HG03354 (cell line): ENCODE results near the gene PLEKHF1.

Experiments used
- ATAC-seq: cut with Tn5 transposase; IDR thresholded peaks from one replicate; pipeline ENCODE4 v1.9.1; 2021; ENCODE audit warnings: mild to moderate bottlenecking; ENCODE audit not compliant: unreplicated experiment, poor library complexity, severe bottlenecking

The PLEKHF1 gene

GRCh38 chr19:29714953-29715700 lies 49.9 kb downstream of the PLEKHF1 start, which contains the start of gene C19orf12:
Gene C19orf12 (minus strand): TSS chr19:29715261. CDS start chr19:29708413, 6,848 bp downstream.
- peak; percentile 77 for ATAC-seq

- ATAC-seq = peak; percentile 10
Observed at GRCh38 chr19:29715701-29716581, 50.7 kb downstream of the PLEKHF1 start.

- no peak for ATAC-seq
Observed at GRCh38 chr19:29717051-29717450, 51.8 kb downstream of the PLEKHF1 start.

- ATAC-seq = no peak
Observed at GRCh38 chr19:29724102-29724641, 58.9 kb downstream of the PLEKHF1 start.

- no peak for ATAC-seq
Observed at GRCh38 chr19:29724746-29725145, 59.5 kb downstream of the PLEKHF1 start.
